ENCODE data around the gene NES. TPM values are rescaled to one million over a fixed set of nuclear protein-coding genes. Genes with fewer than 3 reads are reported as not detected.

NES gene
- total RNA-seq, 1 donor from 2014 or later: not detected

- ATAC-seq (ENCODE audit: low read depth) (peak; percentile 42), DNase-seq (no peak)
- H3K4me3 Mint-ChIP-seq: no peak overlapping the region
- POLR2A ChIA-PET: interaction anchor here (1.0 kb wide), 1 partner anchor 23 kb away, joined by 3 read pairs; no protein-coding TSS in a partner anchor
- TF ChIP-seq CTCF (IDR thresholded peaks at IDR 0.05): no peak
- CTCF ChIA-PET: interaction anchor here (0.8 to 2.6 kb wide), 4 partner anchors 9 to 205 kb away, joined by 3 to 15 read pairs (median 6); no protein-coding TSS in a partner anchor
- no peaks in the 10 kb centered on the region for H3K36me3 Mint-ChIP-seq (ENCODE audit: low read depth)
- no peak overlapping the region for H3K27ac Mint-ChIP-seq
- peaks cover 46% of the 10 kb centered on the region for H3K27me3 Mint-ChIP-seq
- H3K9me3 Mint-ChIP-seq: no peaks in the 10 kb centered on the region
- intact Hi-C loops (cut with micrococcal nuclease): no loop called here
- peaks cover 29% of the 10 kb centered on the region for H3K4me1 Mint-ChIP-seq
These were observed 7.1 kb upstream of the NES start for GRCh38 chr1:156684227-156684782.

GRCh38 chr1:156682166-156682890 lies 5.1 kb upstream of the NES start:
- no peak overlapping the region for H3K4me3 Mint-ChIP-seq
- TF ChIP-seq CTCF (IDR thresholded peaks at IDR 0.05): no peak
- H3K27me3 Mint-ChIP-seq: peaks cover 59% of the 10 kb centered on the region
- peak; percentile 45 for ATAC-seq (ENCODE audit: low read depth)
- H3K4me1 Mint-ChIP-seq: peaks cover 40% of the 10 kb centered on the region
- intact Hi-C loops (cut with micrococcal nuclease): no loop called here
- ChIA-PET POLR2A (interaction anchor here (0.9 kb wide), 1 partner anchor 46 kb away, joined by 4 read pairs; the partner anchor contains the start of gene METTL25B), CTCF (interaction anchor here (0.6 to 8.2 kb wide), 5 partner anchors 21 to 208 kb away, joined by 3 to 63 read pairs (median 5); no protein-coding TSS in a partner anchor)
- H3K9me3 Mint-ChIP-seq: no peaks in the 10 kb centered on the region
- no peak overlapping the region for H3K27ac Mint-ChIP-seq
- no peak for DNase-seq
- H3K36me3 Mint-ChIP-seq (ENCODE audit: low read depth): no peaks in the 10 kb centered on the region

- no peak for DNase-seq
- Mint-ChIP-seq H3K27ac (no peak overlapping the region), H3K4me3 (no peak overlapping the region), H3K36me3 (ENCODE audit: low read depth) (no peaks in the 10 kb centered on the region), H3K4me1 (peaks cover 43% of the 10 kb centered on the region), H3K27me3 (peaks cover 62% of the 10 kb centered on the region), H3K9me3 (no peaks in the 10 kb centered on the region)
- intact Hi-C loops (cut with micrococcal nuclease): no loop called here
- ChIA-PET POLR2A (no interaction called here), CTCF (interaction anchor here (1.2 to 8.2 kb wide), 3 partner anchors 20 to 56 kb away, joined by 5 to 63 read pairs (median 5); no protein-coding TSS in a partner anchor)
- TF ChIP-seq CTCF (IDR thresholded peaks at IDR 0.05): no peak
- no peak for ATAC-seq (ENCODE audit: low read depth)
These were observed 4.2 kb upstream of the NES start for GRCh38 chr1:156681196-156681960.

- DNase-seq: no peak
- Mint-ChIP-seq H3K4me1 (peaks cover 43% of the 10 kb centered on the region), H3K27ac (no peak overlapping the region), H3K36me3 (ENCODE audit: low read depth) (no peaks in the 10 kb centered on the region), H3K27me3 (peaks cover 67% of the 10 kb centered on the region), H3K9me3 (no peaks in the 10 kb centered on the region), H3K4me3 (no peak overlapping the region)
- POLR2A ChIA-PET: no interaction called here
- TF ChIP-seq CTCF (IDR thresholded peaks at IDR 0.05): no peak
- intact Hi-C loops (cut with micrococcal nuclease): no loop called here
- CTCF ChIA-PET: interaction anchor here (0.9 to 8.2 kb wide), 3 partner anchors 19 to 54 kb away, joined by 4 to 63 read pairs (median 5); no protein-coding TSS in a partner anchor
- ATAC-seq (ENCODE audit: low read depth): no peak
These were observed 2.8 kb upstream of the NES start for GRCh38 chr1:156680056-156680455.

Data from activated B cell treated with CpG ODN at 0.5 μM for 24 hours (primary cell).